ENCODE measurements around the gene LMX1A.

LMX1A gene

GRCh38 chr1:165325460-165326203 lies 30.9 kb downstream of the LMX1A start:
- no peak for DNase-seq (ENCODE audit: low read depth in 2 of 2)

GRCh38 chr1:165324050-165324449 lies 32.5 kb downstream of the LMX1A start:
- DNase-seq (ENCODE audit: low read depth in 2 of 2) = no peak

GRCh38 chr1:165317612-165318011 lies 38.9 kb downstream of the LMX1A start:
- DNase-seq (ENCODE audit: low read depth in 2 of 2) = no peak

- DNase-seq (ENCODE audit: low read depth in 2 of 2) = no peak
Observed at GRCh38 chr1:165316153-165316772, 40.3 kb downstream of the LMX1A start.

- DNase-seq (ENCODE audit: low read depth in 2 of 2) = no peak
Observed at GRCh38 chr1:165315481-165315880, 41.0 kb downstream of the LMX1A start.

DNA sequence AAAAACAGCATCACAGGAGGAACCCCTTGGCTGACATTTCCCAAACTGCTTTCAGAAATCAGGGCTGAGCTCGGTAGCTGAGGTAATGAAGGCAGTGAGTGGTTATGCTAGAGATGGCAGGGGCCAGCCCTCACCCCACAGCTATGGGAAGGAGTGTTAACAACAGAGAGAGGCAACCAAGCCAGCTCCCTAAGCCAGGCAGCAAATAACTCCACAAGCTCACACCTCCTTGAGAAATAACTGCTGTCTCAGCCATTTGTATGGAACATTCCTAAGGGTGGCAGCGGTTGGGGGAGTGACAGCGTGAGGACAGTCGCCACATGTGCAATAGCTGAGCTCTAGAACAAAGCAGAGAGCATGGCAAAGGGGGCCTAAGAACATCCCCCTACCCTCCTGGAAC lies 42.6 kb downstream of the LMX1A start:
- no peak for DNase-seq (ENCODE audit: low read depth in 2 of 2)

- no peak for DNase-seq (ENCODE audit: low read depth in 2 of 2)
Observed at GRCh38 chr1:165312591-165312990, 43.9 kb downstream of the LMX1A start.

GRCh38 chr1:165306543-165307434 lies 49.7 kb downstream of the LMX1A start:
- DNase-seq (ENCODE audit: low read depth in 2 of 2) = no peak

DNA sequence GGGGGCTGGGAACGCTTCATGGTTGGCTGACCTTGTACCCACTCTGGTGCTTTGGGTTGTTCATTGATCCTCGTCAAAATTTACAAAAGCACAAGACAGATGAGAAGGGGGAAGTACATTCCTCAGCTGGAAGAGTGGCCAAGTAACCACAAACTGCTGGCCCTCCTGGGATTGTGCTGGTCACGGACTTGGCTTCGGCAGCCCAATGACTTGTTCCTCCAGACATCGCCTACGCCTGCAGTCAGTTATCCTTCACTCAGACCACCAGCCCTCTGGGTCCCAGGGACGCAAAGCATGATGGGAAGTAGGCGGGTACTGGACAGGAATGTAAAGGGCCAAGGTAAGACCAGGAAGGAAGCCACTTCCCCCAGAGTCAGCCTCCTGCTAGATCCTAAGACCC lies 53.1 kb downstream of the LMX1A start:
- no peak for DNase-seq (ENCODE audit: low read depth in 2 of 2)

- no peak for DNase-seq (ENCODE audit: low read depth in 2 of 2)
Observed at GRCh38 chr1:165300400-165300903, 56.1 kb downstream of the LMX1A start.

GRCh38 chr1:165298203-165298820 lies 58.2 kb downstream of the LMX1A start:
- DNase-seq (ENCODE audit: low read depth in 2 of 2) = no peak

- DNase-seq (ENCODE audit: low read depth in 2 of 2) = no peak
Observed at GRCh38 chr1:165296205-165296604, 60.3 kb downstream of the LMX1A start.

GRCh38 chr1:165290148-165290547 lies 66.4 kb downstream of the LMX1A start:
- DNase-seq (ENCODE audit: low read depth in 2 of 2) = no peak

DNA sequence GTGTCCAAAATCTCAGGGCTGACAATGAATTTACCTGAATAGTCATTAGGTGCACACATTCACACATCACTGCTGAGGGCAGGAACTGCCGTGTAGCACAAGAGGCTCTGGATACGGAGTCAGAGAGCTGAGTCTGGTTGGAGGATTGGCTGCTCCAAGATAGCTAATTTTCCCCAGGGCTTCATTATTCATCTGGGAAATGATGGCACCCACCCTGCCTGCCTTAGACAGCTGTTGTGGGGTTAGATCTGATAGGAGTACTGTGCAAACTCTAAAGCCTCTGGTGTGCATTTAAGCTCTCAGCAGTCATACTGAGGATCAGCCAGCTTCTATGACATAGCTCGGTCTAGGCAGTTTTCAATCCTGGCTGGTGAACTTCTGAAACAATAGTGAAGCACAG lies 67.0 kb downstream of the LMX1A start:
- no peak for DNase-seq (ENCODE audit: low read depth in 2 of 2)

DNA sequence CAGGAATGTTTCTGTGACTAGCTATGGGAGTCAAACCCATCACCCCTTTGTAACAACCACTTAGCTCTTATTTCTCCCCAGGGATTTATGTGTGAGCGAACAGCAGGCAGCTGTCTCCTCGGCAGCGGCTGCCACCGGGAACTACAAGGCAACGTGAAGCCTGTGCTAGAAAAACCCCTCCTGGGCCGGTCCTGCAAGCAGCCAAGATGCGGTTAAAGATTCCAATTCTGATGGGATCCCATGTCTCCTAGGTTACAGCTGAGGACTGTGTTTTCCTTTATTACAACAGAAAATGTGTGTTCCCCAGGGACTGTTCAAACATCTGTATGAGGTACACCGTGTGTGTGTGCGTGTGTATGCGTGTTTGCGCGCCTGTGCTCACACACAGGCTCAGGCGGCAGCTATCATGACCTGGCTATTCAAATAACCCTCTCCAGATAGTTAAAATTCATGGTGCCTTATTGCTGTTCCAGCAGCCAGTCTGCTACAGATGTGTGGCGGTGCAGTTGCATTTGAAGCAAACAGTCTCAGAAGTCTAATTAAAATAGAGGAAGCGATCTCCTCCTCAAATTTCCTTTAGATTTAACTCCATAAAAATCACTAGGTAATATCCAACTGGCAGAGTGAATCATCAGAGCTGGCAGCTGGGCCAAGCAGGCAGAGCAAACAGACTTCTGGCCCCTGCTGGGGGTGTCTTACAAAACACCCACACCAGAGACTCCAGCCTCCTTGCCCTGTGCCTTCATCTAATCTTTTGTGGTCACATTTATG lies 68.0 kb downstream of the LMX1A start:
- DNase-seq (ENCODE audit: low read depth in 2 of 2) = no peak

DNA sequence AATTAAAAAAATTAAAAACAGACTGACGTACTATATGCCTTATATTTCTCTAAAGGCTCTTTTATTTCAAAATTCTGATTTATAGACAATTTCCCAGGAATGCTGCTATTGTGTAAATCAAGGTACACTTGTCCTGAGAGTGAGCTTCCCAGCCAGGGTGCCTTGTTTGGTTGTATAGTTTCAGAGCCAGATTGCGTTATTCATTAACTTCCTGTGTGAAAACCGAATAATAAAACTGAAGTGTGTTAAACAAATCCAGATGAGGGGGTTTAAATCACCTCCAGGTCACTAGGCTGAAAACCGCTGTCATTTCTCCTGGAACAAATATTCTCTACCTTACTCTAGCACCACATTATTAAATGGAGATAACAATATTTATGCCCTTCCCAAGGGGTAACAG lies 68.7 kb downstream of the LMX1A start:
- no peak for DNase-seq (ENCODE audit: low read depth in 2 of 2)

- DNase-seq (ENCODE audit: low read depth in 2 of 2) = no peak
Observed at GRCh38 chr1:165287329-165287728, 69.2 kb downstream of the LMX1A start.

DNA sequence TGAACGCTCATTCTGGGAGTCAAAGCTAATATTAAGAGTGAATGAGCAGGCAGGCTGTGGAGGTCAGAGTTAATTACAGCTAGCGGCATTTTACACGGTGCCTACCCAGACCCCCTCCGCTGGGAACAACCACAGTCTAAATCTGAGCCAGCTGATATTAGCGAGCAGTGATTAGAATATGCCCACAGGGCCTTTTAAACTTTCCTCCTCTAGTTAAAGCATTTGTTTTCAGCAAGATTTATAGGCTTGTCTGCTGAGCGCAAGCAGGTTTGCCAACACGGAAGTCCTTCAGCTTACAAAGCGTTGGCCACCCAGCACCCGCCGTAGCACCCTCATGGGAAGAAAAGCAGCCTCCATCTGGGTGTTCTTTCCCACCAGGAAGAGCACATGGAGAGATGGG lies 72.1 kb downstream of the LMX1A start:
- DNase-seq (ENCODE audit: low read depth in 2 of 2) = no peak

DNA sequence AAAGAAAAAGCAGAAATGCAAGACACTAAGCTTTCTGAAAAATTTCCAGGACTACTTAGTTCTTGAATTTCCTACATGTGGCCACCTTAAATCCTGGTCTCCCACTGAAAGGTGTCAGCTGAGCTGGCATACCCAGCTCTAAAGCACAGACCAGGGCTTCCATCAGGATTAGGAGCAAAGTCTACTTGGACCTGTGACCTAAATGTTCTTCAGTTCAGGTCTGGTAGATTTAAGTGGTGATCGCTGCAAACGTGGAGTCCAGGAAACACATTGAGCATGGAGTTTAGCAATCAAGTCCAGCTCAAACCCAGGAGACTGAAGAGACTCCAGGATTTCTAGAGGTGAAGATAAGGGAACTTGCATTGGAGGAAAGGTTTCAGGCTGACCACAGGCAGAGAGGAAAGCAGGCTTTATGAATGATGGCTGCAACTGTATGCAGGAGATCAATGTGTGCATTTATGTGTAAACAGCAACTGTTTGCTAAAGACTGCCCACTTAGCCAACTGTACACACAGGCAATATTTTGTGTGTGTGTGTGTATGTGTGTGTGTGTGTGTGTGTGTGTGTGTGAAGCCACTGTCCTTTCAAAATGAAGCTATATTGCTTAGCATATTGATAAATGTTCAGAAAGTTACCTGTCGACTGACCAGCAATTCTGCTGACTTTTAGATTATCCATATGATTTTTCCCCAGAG lies 75.2 kb downstream of the LMX1A start:
- DNase-seq (ENCODE audit: low read depth in 2 of 2) = no peak

- no peak for DNase-seq (ENCODE audit: low read depth in 2 of 2)
Observed at GRCh38 chr1:165279882-165280281, 76.6 kb downstream of the LMX1A start.

- DNase-seq (ENCODE audit: low read depth in 2 of 2) = no peak
Observed at GRCh38 chr1:165276314-165276713, 80.2 kb downstream of the LMX1A start.
